GM08714 (cell line): ENCODE measurements around the gene ISCA2.

Experiments used
- H3K4me3 ChIP-seq: fragments of 200-500 bp; sonication (Bioruptor generic); 2 replicates; pipeline ENCODE4 v1.5.1; 2014; ENCODE audit warnings: mild to moderate bottlenecking, low read length, inconsistent platforms
- ZNF274 ChIP-seq: IDR thresholded peaks from 2 replicates; pipeline ENCODE4 v1.6.1; 2012; ENCODE audit warnings: mild to moderate bottlenecking, low read depth, low read length

Gene ISCA2

GRCh38 chr14:74541225-74541624 is 47.7 kb downstream of the ISCA2 start:
- H3K4me3 ChIP-seq = no peak overlapping the region
- no peak for TF ChIP-seq ZNF274

DNA sequence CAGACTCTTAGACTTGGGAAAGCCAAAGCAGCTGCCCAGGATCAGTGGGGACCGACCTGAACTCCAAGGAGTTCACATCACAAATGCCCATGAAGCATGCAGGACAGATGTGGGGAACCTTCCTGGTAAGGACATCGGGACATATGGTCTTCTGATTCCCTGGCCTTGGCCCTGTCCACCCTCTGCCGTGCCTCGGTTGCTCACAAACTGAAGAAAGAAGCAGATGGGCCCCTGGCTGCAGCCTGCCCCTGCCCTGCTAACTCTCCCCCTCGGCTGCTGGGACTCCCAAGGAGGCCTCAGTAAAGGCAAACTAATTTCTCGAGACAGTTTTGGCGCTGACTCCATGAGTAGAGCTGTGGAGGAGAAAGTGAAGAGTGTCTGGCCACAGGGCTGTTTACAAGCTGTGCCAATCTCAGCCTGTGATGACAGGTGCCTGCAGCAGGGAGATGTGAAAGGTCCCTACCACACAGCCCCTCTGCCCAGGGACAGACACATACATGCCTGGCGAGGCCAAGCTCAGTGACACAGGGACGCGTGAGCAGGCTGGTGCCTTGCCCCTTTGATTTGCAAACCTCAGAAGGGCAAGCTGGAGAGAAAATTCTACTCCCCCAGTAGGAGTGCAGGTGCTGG is 48.6 kb downstream of the ISCA2 start:
- TF ChIP-seq ZNF274 = no peak
- H3K4me3 ChIP-seq = no peak overlapping the region

GRCh38 chr14:74543771-74544438 is 50.3 kb downstream of the ISCA2 start:
- no peak overlapping the region for H3K4me3 ChIP-seq
- no peak for TF ChIP-seq ZNF274

- no peak overlapping the region for H3K4me3 ChIP-seq
- no peak for TF ChIP-seq ZNF274
Observed at GRCh38 chr14:74545386-74545785, 51.8 kb downstream of the ISCA2 start.

DNA sequence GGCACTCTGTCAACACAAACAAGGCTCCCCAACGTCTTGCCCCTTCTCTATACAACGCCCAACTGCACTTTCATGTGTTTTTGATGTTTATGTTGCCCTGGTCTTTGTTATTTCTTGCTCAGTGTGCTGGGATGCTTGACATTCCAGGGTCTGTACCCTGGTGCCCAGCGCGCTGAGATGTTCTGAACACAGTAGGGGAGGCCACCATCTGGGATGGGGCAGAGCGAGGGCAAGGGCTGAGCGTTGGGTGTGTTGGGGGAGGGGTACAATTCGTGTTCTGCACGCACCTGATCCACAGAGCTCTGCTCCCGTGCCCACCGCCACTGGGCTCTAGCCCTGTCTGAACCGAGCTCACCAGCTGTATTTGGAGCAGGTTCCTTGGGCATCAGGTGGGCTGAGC is 52.9 kb downstream of the ISCA2 start:
- TF ChIP-seq ZNF274 = no peak
- H3K4me3 ChIP-seq = no peak overlapping the region
